ENCODE measurements around the gene VTI1A. TPM values are rescaled to one million over a fixed set of nuclear protein-coding genes. Genes with fewer than 3 reads are reported as not detected.

Gene VTI1A
- total and polyA plus RNA-seq, 2 of the 13 experiments (the other 11 are each of a cell fraction or from before 2014, with no cell fraction given) = 11.7 to 32.7 TPM

- TF ChIP-seq FOXP4 (CRISPR knock-in tag; IDR thresholded peaks at IDR 0.05) (peak; percentile 47), SMARCE1 (IDR thresholded peaks at IDR 0.05; ENCODE audit: borderline replicate concordance) (no peak), CBX5 (CRISPR knock-in tag; IDR thresholded peaks at IDR 0.05; ENCODE audit: borderline replicate concordance) (no peak), SAP130 (CRISPR knock-in tag; IDR thresholded peaks at IDR 0.05; ENCODE audit: low read depth) (peak; percentile 39; the same call in 1 of the 2 replicates), PAXIP1 (CRISPR knock-in tag; conservative IDR thresholded peaks at IDR 0.05) (peak; percentile 71), ATF4 (CRISPR knock-in tag; IDR thresholded peaks at IDR 0.05) (no peak), ZNF607 (CRISPR knock-in tag; IDR thresholded peaks at IDR 0.05; ENCODE audit: borderline replicate concordance) (no peak), RBM39 (IDR thresholded peaks at IDR 0.05; ENCODE audit: low read depth, low read length, poor library complexity, severe bottlenecking) (no peak), ZNF432 (CRISPR knock-in tag; IDR thresholded peaks at IDR 0.05; ENCODE audit: borderline replicate concordance) (no peak), ELF3 (CRISPR knock-in tag; IDR thresholded peaks at IDR 0.05) (peak; percentile 95), HIVEP1 (CRISPR knock-in tag; IDR thresholded peaks at IDR 0.05) (no peak), FOXA1 (IDR thresholded peaks at IDR 0.05) (no peak), FOXA1 (CRISPR knock-in tag; IDR thresholded peaks at IDR 0.05) (no peak), DBP (CRISPR knock-in tag; IDR thresholded peaks at IDR 0.05; ENCODE audit: not compliant biosample characterization) (no peak), ZMYM3 (CRISPR knock-in tag; IDR thresholded peaks at IDR 0.05) (no peak), THYN1 (CRISPR knock-in tag; IDR thresholded peaks at IDR 0.05; ENCODE audit: borderline replicate concordance, low read depth) (no peak), TFAP4 (IDR thresholded peaks at IDR 0.05; ENCODE audit: borderline replicate concordance, low read depth) (peak; percentile 57), NFATC3 (CRISPR knock-in tag; IDR thresholded peaks at IDR 0.05) (no peak), MYC (CRISPR knock-in tag; IDR thresholded peaks at IDR 0.05; ENCODE audit: borderline replicate concordance) (no peak), KLF13 (CRISPR knock-in tag; IDR thresholded peaks at IDR 0.05) (no peak), ZNF652 (CRISPR knock-in tag; IDR thresholded peaks at IDR 0.05; ENCODE audit: borderline replicate concordance, low read depth) (peak; percentile 54; the same call in 1 of the 2 replicates), ISL2 (CRISPR knock-in tag; IDR thresholded peaks at IDR 0.05) (peak; percentile 82), EEA1 (CRISPR knock-in tag; IDR thresholded peaks at IDR 0.05; ENCODE audit: borderline replicate concordance) (no peak)
Observed at GRCh38 chr10:112564337-112564736, 117.3 kb downstream of the VTI1A start (continued).

Data from HepG2 (cell line).